Progenitor cell of endocrine pancreas (in vitro differentiated cells): Measurements from ENCODE around the gene SIGLECL1. TPM values are rescaled to one million over a fixed set of nuclear protein-coding genes. Genes with fewer than 3 reads are reported as not detected.
"Not testable (repeated sequence)": the region's sequence is repeated elsewhere in the genome, so short reads cannot be mapped to it uniquely, and the experiment has no call there.

Source experiments
- DNase-seq: peaks from one replicate; pipeline ENCODE4 v3.0.0; 2021; ENCODE audit warnings: low spot score; ENCODE audit not compliant: unreplicated experiment
- H3K27ac Mint-ChIP-seq: 2 replicates; pipeline ENCODE4 v1.8.0; 2021; ENCODE audit warnings: mild to moderate bottlenecking, moderate library complexity, mixed read lengths
- H3K27me3 Mint-ChIP-seq: 2 replicates; pipeline ENCODE4 v1.8.0; 2021; ENCODE audit warnings: mixed read lengths
- H3K36me3 Mint-ChIP-seq: 2 replicates; pipeline ENCODE4 v1.8.0; 2022; ENCODE audit warnings: mixed read lengths; ENCODE audit not compliant: insufficient read depth
- H3K4me1 Mint-ChIP-seq: 2 replicates; pipeline ENCODE4 v1.8.0; 2021; ENCODE audit warnings: low read depth, mixed read lengths
- H3K4me3 Mint-ChIP-seq: 2 replicates; pipeline ENCODE4 v1.8.0; 2021; ENCODE audit warnings: low read depth, mild to moderate bottlenecking, moderate library complexity, mixed read lengths
- H3K9me3 Mint-ChIP-seq: 2 replicates; pipeline ENCODE4 v1.8.0; 2021; ENCODE audit warnings: low read depth, mixed read lengths
- CTCF ChIP-seq: fragments of 200-600 bp; sonication (generic); IDR thresholded peaks from one replicate; pipeline ENCODE4 v1.5.0; 2021; ENCODE audit warnings: antibody characterized with exemption, mild to moderate bottlenecking; ENCODE audit not compliant: unreplicated experiment
- total RNA-seq: library from RNA; stranded (reverse); gene quantifications from 2 replicates; pipeline ENCODE4 v1.2.1, GENCODE V29; 2021

Gene SIGLECL1
- total RNA-seq, 1 donor from 2014 or later, result not detected

GRCh38 chr19:51210191-51210784 lies 40.6 kb upstream of the SIGLECL1 start:
- Mint-ChIP-seq H3K4me1 (no peaks in the 10 kb centered on the region), H3K27me3 (peaks cover 5% of the 10 kb centered on the region), H3K4me3 (no peak overlapping the region), H3K27ac (no peak overlapping the region), H3K9me3 (no peaks in the 10 kb centered on the region), H3K36me3 (no peaks in the 10 kb centered on the region)
- no peak for TF ChIP-seq CTCF
- DNase-seq, result no peak

- H3K36me3 Mint-ChIP-seq, DNase-seq, H3K4me1 Mint-ChIP-seq, H3K9me3 Mint-ChIP-seq, H3K4me3 Mint-ChIP-seq, H3K27me3 Mint-ChIP-seq, H3K27ac Mint-ChIP-seq: not testable (repeated sequence)
Observed at GRCh38 chr19:51210874-51211361, 40.0 kb upstream of the SIGLECL1 start.

GRCh38 chr19:51211833-51212232 lies 39.0 kb upstream of the SIGLECL1 start:
- no peak for TF ChIP-seq CTCF
- H3K36me3 Mint-ChIP-seq, result no peaks in the 10 kb centered on the region
- no peak overlapping the region for H3K27ac Mint-ChIP-seq
- H3K4me3 Mint-ChIP-seq, result no peak overlapping the region
- H3K9me3 Mint-ChIP-seq, result no peaks in the 10 kb centered on the region
- DNase-seq, result no peak
- no peaks in the 10 kb centered on the region for H3K4me1 Mint-ChIP-seq
- peaks cover 8% of the 10 kb centered on the region for H3K27me3 Mint-ChIP-seq

- Mint-ChIP-seq H3K9me3 (no peaks in the 10 kb centered on the region), H3K27me3 (peaks cover 5% of the 10 kb centered on the region)
- DNase-seq, result no peak
Observed at GRCh38 chr19:51219307-51219706, 31.6 kb upstream of the SIGLECL1 start.

GRCh38 chr19:51219971-51220370 lies 30.9 kb upstream of the SIGLECL1 start:
- no peak overlapping the region for H3K4me3 Mint-ChIP-seq
- no peak overlapping the region for H3K27ac Mint-ChIP-seq
- H3K36me3 Mint-ChIP-seq, result no peaks in the 10 kb centered on the region
- peaks cover 5% of the 10 kb centered on the region for H3K27me3 Mint-ChIP-seq
- no peak for DNase-seq
- TF ChIP-seq CTCF, result no peak
- no peaks in the 10 kb centered on the region for H3K9me3 Mint-ChIP-seq
- H3K4me1 Mint-ChIP-seq, result no peaks in the 10 kb centered on the region

More at GRCh38 chr19:51219307-51219706, 31.6 kb upstream of the SIGLECL1 start:
- Mint-ChIP-seq H3K4me1 (no peaks in the 10 kb centered on the region), H3K4me3 (no peak overlapping the region), H3K36me3 (no peaks in the 10 kb centered on the region), H3K27ac (no peak overlapping the region)
- TF ChIP-seq CTCF, result no peak

- Mint-ChIP-seq H3K27ac (no peak overlapping the region), H3K4me1 (no peaks in the 10 kb centered on the region), H3K36me3 (no peaks in the 10 kb centered on the region), H3K9me3 (no peaks in the 10 kb centered on the region), H3K27me3 (peaks cover 2% of the 10 kb centered on the region), H3K4me3 (no peak overlapping the region)
- TF ChIP-seq CTCF, result no peak
- no peak for DNase-seq
Observed at GRCh38 chr19:51220996-51221395, 29.9 kb upstream of the SIGLECL1 start.
